Measurements from ENCODE around the gene PARD3B.

PARD3B gene

DNA sequence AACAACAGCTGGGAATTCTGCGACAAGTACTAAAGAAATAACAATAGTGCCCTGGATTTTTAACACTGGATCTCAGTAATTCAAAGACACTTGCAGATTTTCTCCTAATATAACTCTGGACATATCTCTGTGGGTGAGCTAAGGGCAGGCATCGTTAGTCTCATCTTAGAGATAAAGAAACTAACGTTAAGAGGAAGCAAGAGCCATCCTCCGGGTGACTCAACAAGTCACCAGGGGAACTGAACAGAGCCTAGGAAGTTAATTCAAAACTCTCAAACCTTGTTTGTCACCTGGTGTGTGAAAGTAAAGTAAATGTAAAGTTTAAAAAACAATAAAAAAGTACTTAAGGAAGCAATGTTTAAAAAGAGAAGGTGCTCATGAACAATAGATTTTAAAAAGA lies 1095.4 kb downstream of the PARD3B start:
- no peak for DNase-seq

DNA sequence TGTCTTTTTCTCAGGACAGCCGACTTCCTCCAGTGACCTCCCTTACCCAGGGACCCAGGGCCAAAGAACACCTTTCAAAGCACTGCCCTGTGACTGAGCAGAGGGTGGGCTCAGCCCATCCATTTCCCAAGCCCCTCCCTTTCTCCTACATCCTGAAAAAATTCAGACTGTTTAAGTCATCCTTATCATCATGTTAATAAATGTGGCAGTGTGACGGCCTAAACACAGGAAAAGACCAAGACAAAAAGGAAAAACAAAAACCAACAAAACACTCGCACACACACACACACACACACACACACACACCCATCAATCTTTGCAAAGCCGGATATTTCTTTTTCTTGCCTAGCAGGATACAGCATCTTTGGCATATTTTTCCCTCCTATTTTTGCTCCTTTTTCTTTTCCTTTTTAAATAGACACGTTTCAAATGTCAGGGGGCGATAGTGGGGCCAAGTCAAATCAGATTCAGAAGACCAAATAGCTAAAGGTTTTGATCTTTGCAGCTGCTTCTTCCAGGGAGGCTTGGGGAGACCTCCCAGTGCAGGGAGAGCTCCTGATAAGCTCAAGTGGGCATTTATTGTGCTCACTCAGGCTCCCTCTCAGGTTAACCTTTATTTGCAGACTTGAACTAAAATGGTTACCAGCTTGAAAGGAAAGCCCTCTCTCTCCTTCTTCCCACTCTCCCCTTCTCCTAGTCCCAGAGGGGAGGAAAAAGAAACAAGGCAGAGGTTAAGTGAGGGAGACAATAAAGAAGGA lies 1097.5 kb downstream of the PARD3B start:
- no peak for DNase-seq

DNA sequence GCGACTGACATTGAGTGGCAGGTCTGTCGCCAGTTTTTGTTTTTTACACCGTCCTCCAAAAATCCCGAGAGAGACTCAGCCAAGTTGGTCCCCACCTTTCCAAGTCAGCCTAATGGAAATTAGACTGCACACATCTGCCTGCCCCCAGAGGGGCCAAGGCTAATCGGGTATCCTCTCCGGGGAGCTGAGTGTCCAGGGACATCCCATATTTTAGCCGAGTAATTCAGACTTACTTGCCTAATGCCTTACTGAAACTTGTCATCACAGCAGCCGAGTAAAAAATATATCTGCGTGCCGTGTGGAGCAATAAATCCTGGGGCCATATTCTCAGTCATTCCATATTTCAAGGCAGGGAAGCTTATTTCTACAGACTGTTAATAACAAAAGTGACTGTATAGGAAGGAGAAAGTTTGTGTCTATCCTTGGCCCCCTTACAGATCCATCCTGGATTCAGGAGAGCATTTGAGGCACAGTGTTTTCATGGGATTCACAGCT lies 1098.2 kb downstream of the PARD3B start:
- no peak for DNase-seq

GRCh38 chr2:205644018-205644417 lies 1098.7 kb downstream of the PARD3B start:
- no peak for DNase-seq

DNA sequence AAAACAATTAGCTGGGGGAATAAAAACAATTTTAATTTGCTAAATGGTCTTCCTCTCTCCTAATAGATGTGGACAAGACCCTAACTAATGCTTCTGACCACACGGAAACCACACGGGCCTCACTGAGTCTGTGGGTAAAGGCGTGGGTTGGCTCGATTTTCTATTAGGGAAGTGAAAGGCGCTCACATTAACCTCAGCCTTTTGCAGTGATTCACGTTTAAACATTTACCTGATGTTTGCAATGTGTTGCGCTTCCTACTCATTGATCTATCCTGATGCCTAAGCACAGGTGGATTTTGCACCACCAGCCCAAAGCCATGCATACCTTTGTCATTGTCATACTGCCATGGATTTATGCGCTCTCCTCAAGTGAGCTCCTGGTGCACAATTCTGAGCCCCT lies 1101.4 kb downstream of the PARD3B start:
- no peak for DNase-seq

GRCh38 chr2:205650450-205650849 lies 1105.2 kb downstream of the PARD3B start:
- no peak for DNase-seq

DNA sequence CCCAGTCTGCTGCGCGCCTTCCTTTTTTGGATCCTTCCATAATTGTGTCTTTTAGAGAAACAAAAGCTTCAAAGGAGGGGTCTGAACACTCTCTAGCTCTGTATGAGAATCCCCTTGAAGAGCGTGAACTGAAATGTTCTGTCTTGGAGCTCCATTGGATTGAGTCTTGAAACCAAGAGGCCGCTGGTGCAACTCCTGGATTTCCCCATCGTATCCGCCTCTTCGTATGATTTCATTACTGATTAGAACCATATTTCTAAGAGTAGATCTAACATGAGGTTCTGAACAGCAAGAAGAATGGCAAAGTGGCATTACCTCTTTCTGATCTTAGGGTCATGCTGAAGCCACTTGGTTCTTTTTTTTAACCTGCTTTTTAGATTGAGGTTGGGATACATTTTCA lies 1105.7 kb downstream of the PARD3B start:
- no peak for DNase-seq

DNA sequence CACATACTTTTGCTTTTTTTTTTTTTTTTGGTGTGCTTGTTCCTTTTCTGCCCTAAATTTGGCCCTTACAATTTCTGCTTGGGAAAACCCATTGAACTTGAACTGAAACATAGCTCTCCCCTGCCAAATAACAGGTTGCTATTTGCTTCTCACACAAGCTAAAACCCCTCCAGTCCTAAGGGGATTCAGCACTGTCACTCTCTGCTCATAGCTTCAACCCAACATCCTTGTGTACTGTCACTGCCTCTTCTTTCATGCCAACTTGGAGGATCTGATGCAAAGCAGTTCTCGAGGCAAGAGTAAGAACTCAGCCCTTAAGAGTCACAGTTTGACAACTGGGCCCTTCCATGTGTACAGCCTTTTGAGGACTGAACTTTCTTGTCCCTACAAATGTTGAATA lies 1106.4 kb downstream of the PARD3B start:
- no peak for DNase-seq

DNA sequence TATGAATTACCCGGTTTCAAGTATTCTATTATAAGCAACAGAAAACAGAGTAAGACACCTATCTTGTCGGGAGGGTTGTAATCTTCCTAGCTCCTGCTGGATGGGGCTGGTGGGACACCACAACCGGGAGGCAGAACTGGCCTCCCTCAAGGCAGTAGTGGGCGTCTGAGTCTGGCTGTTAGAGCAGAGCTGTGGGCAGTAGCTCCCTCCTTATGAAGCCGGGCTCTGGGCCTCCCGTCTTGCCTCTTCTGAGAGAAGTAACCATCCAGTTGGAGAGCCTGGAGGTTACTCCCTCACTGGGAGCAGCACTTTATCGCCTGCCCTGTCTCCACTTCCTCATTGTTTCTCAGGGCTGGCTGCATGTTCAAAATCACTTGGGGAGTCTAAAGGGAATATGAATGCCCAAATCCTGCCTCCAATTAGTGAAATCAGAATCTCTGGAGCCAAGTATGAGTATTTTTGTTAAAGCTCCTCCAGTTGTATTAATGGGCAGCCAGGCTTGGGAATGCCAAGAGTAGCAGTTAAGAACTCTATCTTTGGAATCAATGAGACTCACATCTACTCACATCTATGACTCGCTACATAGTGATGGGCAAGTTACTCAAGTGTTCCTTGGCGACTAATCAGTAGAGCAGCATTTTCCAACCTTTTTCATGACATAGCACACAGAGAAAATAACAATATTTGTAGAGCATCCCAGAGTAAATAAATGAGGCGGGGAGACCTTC lies 1109.8 kb downstream of the PARD3B start:
- no peak for DNase-seq

- no peak for DNase-seq
These were observed 1110.6 kb downstream of the PARD3B start for GRCh38 chr2:205655779-205656456.

DNA sequence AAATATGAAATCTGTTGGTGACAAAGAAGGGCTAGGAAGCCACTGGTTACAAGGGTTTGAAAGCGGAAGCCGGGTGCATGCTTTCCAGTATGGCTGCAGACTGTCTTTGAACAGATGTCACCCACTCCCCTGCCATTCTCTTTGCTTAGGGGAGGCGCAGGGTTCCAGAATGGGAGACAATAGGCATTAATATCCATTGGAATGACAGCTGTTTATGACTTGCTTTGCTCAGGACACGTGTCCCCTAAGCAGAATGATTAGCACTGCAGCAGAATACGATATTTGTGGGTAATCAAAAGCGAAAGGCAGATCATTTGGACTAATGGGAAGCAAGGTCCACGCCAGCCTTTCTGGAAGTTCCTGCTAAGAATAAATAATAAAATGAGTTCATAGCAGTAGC lies 1111.2 kb downstream of the PARD3B start:
- no peak for DNase-seq

GRCh38 chr2:205656941-205657340 lies 1111.7 kb downstream of the PARD3B start:
- DNase-seq = no peak

- DNase-seq = no peak
These were observed 1112.3 kb downstream of the PARD3B start for GRCh38 chr2:205657579-205657978.

- no peak for DNase-seq
These were observed 1112.8 kb downstream of the PARD3B start for GRCh38 chr2:205658068-205658467.

DNA sequence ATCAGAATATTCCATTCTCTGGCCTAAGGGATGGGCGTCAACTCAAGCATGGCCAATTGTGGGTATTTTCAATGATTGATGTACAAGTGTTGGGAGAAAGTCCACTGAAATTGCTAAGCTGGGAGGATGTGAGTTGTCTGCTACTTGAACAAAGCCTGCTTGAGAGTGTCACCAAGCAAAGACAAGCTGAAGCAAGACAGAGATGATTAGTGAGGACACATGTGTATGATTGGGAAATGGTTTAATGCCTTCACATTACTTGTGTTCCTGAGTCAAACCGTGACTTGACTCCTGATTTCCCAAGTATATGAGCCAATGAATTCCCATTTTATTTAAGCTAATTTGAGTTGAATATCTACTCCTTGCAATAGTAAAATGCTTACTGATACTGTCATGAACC lies 1113.3 kb downstream of the PARD3B start:
- DNase-seq = no peak

GRCh38 chr2:205659922-205660321 lies 1114.6 kb downstream of the PARD3B start:
- DNase-seq = no peak

DNA sequence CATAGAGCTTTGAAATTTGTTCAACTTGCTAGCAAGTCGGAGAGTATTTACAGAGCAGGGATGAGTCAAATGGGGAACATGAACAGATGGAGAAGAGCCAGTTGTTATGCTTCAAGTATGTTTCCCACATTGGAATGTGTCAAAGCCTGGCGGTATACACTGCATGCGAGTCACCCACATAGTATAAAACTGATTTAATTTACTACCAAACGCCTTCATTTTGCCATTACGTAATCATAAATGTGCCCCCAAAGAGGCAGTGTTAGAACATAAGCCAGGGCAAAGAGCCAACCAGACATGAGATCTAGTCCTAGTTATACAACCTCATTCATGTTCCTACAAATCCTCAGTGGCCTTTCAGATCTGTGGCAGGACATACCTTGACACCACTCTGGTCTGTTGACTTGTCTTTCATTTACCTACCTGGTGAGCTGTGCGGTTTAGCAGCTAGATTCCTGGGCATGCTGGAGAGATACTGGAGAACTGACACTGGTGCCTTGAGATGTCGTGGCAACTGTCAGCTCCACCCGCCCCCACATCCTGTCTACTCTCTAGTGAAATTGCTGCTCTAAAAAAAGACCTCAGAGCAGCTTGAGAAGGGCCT lies 1115.3 kb downstream of the PARD3B start:
- DNase-seq = peak; percentile 22

- no peak for DNase-seq
These were observed 1116.0 kb downstream of the PARD3B start for GRCh38 chr2:205661281-205661680.

DNA sequence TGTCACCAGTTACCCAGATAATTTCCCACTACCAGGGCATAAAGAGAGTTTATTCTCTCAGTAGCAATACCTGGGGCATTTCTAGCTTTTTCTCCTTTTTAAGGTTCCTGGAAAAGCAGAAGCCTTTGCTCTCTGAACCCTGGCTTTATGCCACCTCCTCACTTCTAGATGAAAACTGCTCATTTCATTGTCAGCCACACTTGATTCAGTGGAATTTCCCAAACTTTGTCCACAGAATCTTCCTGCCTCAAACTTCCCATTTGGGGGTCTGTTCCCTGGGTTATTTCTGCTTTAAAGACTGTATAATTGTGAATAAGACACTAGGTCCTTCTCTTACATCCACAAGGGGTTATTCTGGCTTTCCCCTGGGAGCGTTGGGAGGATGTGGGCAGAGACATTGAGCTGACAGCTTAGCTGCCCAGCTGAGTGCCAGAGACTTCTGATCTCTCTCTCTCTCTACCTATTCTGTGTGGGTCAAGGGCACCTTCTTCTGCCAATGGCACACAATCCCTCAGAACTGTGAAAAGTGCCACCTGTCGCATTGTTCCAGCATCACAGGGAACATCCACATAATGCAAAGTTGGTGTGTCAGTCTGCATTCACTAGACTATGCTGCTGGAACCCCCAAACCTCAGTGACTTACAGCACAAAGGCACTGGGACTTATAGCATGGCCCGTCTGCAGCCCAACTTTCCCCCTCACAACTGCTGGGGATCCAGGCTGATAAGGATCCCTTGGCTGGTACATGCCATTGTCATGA lies 1117.1 kb downstream of the PARD3B start:
- no peak for DNase-seq

DNA sequence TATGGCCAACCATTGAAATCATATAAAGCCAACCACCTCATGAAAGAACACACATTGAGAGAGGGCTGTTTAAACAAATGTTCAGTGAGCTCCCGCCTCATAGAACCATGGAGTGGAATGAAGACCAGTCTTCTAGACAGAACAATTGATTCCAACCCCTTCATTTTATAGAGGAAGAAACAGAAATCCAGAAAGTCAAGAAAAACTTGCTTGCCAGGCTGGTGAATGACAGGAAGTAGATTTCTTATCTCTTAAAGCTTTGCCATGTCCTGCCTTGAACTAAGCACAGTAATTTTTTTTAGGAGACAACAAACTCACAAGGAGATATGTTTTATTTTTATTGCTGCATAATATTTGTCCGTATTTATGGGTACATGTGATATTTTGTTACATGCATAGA lies 1120.5 kb downstream of the PARD3B start:
- no peak for DNase-seq
